Measurements from ENCODE around the gene ABCB1. TPM values are rescaled to one million over a fixed set of nuclear protein-coding genes. Genes with fewer than 3 reads are reported as not detected.

Gene ABCB1
- total and polyA plus RNA-seq, 2 experiments from 2014 or later, result 0.53 to 0.80 TPM

DNA sequence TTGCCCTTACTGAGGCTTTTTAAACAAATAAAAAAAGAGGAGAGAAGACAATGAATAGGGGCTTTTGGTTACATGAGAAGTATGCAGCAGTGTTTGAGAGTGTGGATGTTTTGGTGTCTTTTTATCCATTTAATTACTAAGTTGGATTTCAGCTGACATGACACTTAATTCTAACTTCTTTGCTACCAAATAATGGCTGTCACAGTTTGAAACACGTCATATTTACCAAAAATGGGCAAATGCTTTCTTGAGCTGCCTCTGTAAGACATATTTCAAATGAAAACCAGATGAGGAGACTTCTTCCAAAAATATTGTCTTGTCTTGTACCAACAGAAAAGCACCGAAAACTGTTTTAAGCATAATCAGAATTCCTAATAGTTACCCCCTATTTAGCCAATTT lies 129.2 kb downstream of the ABCB1 start:
- TF ChIP-seq EZH2 (IDR thresholded peaks at IDR 0.05; ENCODE audit: low read depth, unreplicated experiment) (no peak), JUNB (IDR thresholded peaks at IDR 0.05; ENCODE audit: unreplicated experiment) (no peak), ZNF462 (CRISPR knock-in tag; IDR thresholded peaks at IDR 0.05) (no peak), CREB1 (CRISPR knock-in tag; IDR thresholded peaks at IDR 0.05; ENCODE audit: low read depth) (no peak), STAT1 (IDR thresholded peaks at IDR 0.05; ENCODE audit: unreplicated experiment) (no peak), ETS1 (IDR thresholded peaks at IDR 0.05) (no peak), NANOG (IDR thresholded peaks at IDR 0.05; ENCODE audit: borderline replicate concordance) (no peak), ZNF114 (CRISPR knock-in tag; IDR thresholded peaks at IDR 0.05) (no peak), CTCF (conservative IDR thresholded peaks at IDR 0.05; ENCODE audit: low read depth in 2 of 2) (no peak), EZH2phosphoT487 (IDR thresholded peaks at IDR 0.05; ENCODE audit: unreplicated experiment) (no peak), ZNF331 (CRISPR knock-in tag; IDR thresholded peaks at IDR 0.05; ENCODE audit: low read depth) (no peak), POLR2AphosphoS5 (IDR thresholded peaks at IDR 0.05; ENCODE audit: low read depth) (no peak)
- TF ChIP-seq, protein P1, sequence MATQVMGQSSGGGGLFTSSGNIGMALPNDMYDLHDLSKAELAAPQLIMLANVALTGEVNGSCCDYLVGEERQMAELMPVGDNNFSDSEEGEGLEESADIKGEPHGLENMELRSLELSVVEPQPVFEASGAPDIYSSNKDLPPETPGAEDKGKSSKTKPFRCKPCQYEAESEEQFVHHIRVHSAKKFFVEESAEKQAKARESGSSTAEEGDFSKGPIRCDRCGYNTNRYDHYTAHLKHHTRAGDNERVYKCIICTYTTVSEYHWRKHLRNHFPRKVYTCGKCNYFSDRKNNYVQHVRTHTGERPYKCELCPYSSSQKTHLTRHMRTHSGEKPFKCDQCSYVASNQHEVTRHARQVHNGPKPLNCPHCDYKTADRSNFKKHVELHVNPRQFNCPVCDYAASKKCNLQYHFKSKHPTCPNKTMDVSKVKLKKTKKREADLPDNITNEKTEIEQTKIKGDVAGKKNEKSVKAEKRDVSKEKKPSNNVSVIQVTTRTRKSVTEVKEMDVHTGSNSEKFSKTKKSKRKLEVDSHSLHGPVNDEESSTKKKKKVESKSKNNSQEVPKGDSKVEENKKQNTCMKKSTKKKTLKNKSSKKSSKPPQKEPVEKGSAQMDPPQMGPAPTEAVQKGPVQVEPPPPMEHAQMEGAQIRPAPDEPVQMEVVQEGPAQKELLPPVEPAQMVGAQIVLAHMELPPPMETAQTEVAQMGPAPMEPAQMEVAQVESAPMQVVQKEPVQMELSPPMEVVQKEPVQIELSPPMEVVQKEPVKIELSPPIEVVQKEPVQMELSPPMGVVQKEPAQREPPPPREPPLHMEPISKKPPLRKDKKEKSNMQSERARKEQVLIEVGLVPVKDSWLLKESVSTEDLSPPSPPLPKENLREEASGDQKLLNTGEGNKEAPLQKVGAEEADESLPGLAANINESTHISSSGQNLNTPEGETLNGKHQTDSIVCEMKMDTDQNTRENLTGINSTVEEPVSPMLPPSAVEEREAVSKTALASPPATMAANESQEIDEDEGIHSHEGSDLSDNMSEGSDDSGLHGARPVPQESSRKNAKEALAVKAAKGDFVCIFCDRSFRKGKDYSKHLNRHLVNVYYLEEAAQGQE (IDR thresholded peaks at IDR 0.05; ENCODE audit: unreplicated experiment), result no peak
- Mint-ChIP-seq H3K27ac (no peak overlapping the region), H3K27me3 (ENCODE audit: insufficient read depth, low read depth, poor library complexity) (peaks cover 17% of the 10 kb centered on the region), H3K4me3 (no peak overlapping the region), H3K4me1 (peaks cover 9% of the 10 kb centered on the region), H3K9me3 (peaks cover 22% of the 10 kb centered on the region), H3K36me3 (ENCODE audit: low read depth) (peaks cover 15% of the 10 kb centered on the region)
- no peaks in the 10 kb centered on the region for H3K79me2 ChIP-seq (replicated peaks; ENCODE audit: insufficient read depth)
- H3K27me3 ChIP-seq (ENCODE audit: insufficient read depth), result peaks cover 28% of the 10 kb centered on the region
- no peak overlapping the region for H3K4me3 ChIP-seq
- H3K4me1 ChIP-seq (ENCODE audit: insufficient read depth), result peaks cover 13% of the 10 kb centered on the region
- no peaks in the 10 kb centered on the region for H3K36me3 ChIP-seq (ENCODE audit: insufficient read depth)
- no peaks in the 10 kb centered on the region for H3K9me2 ChIP-seq (ENCODE audit: insufficient read depth)
- H4K20me1 ChIP-seq (replicated peaks; ENCODE audit: insufficient read depth), result no peaks in the 10 kb centered on the region
- H3K27ac ChIP-seq (ENCODE audit: low read depth), result no peak overlapping the region
- H3K4me2 ChIP-seq, result no peak overlapping the region
- H3F3A ChIP-seq (replicated peaks; ENCODE audit: low read depth), result no peaks in the 10 kb centered on the region
- H2AFZ ChIP-seq, result no peak overlapping the region
- ATAC-seq (no peak), DNase-seq (ENCODE audit: low spot score) (no peak)

Measured in GM23338 (cell line).